IPS-20b (cell line): ENCODE results near the gene CAAP1.
A peak's percentile ranks its signal among the peaks of the same experiment; 100 is the strongest.

Experiments used
- H3K27ac ChIP-seq: one replicate; pipeline ENCODE4 v1.5.1; 2013; ENCODE audit warnings: low read length
- H3K27me3 ChIP-seq: 2 replicates; pipeline ENCODE4 v1.6.1; 2013; ENCODE audit warnings: mild to moderate bottlenecking, low read length, inconsistent platforms; ENCODE audit not compliant: insufficient read depth
- H3K36me3 ChIP-seq: 2 replicates; pipeline ENCODE4 v1.6.1; 2013; ENCODE audit warnings: low read depth, mild to moderate bottlenecking, inconsistent platforms, low read length, moderate library complexity; ENCODE audit not compliant: insufficient read depth
- H3K4me1 ChIP-seq: 2 replicates; pipeline ENCODE4 v1.6.1; 2013; ENCODE audit warnings: mild to moderate bottlenecking, control low read depth, inconsistent platforms, low read length, moderate library complexity; ENCODE audit not compliant: insufficient read depth
- H3K4me3 ChIP-seq: 2 replicates; pipeline ENCODE4 v1.5.1; 2013; ENCODE audit warnings: mild to moderate bottlenecking, low read length, inconsistent platforms
- H3K9ac ChIP-seq: 2 replicates; pipeline ENCODE4 v1.6.1; 2013; ENCODE audit warnings: low read depth, mild to moderate bottlenecking, inconsistent platforms, low read length, moderate library complexity
- H3K9me3 ChIP-seq: 2 replicates; pipeline ENCODE4 v1.6.1; 2013; ENCODE audit warnings: mild to moderate bottlenecking, low read depth, low read length, inconsistent platforms; ENCODE audit not compliant: insufficient read depth

The CAAP1 gene

GRCh38 chr9:26892251-26893029 is at the start of gene CAAP1:
Gene CAAP1 (minus strand): TSS chr9:26892802. CDS start chr9:26892715, 87 bp downstream.
- peak within 1 kb of the TSS; percentile 93 for H3K4me3 ChIP-seq
- no peaks in the 10 kb centered on the region for H3K27me3 ChIP-seq
- peaks cover 9% of the 10 kb centered on the region; the same call in 1 of the 2 replicates for H3K4me1 ChIP-seq
- peak within 1 kb of the TSS; percentile 98 for H3K9ac ChIP-seq
- no peaks in the 10 kb centered on the region for H3K9me3 ChIP-seq
- peak within 1 kb of the TSS; percentile 98 for H3K27ac ChIP-seq
- H3K36me3 ChIP-seq = no peaks in the 10 kb centered on the region

DNA sequence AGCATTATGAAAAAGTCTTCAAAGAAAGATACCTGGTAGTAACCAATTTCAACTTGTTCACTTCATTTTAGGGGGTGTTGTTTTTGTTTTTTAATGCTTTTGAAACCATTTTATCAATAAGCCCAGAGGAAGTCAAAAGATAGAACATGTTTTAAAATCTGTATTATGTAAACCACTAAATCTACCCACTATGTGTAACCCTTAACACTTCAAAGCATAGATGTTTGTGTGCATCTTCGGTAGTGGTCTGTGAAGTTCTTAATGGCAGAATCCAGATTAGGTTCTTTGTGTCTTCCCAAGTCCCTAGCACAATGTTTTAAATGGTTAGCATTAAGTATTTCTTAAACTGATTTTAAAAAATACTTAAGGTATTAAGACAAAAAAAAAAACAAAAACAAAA is 48.2 kb upstream of the CAAP1 start:
- H3K9ac ChIP-seq = no peak overlapping the region
- H3K4me3 ChIP-seq = no peak overlapping the region
- peaks cover 15% of the 10 kb centered on the region; the same call in 1 of the 2 replicates for H3K4me1 ChIP-seq
- H3K9me3 ChIP-seq = no peaks in the 10 kb centered on the region
- 0 out of 2 replicates have a peak, but pooled peaks cover 5% of the 10 kb centered on the region for H3K36me3 ChIP-seq
- no peak overlapping the region for H3K27ac ChIP-seq
- H3K27me3 ChIP-seq = no peaks in the 10 kb centered on the region

DNA sequence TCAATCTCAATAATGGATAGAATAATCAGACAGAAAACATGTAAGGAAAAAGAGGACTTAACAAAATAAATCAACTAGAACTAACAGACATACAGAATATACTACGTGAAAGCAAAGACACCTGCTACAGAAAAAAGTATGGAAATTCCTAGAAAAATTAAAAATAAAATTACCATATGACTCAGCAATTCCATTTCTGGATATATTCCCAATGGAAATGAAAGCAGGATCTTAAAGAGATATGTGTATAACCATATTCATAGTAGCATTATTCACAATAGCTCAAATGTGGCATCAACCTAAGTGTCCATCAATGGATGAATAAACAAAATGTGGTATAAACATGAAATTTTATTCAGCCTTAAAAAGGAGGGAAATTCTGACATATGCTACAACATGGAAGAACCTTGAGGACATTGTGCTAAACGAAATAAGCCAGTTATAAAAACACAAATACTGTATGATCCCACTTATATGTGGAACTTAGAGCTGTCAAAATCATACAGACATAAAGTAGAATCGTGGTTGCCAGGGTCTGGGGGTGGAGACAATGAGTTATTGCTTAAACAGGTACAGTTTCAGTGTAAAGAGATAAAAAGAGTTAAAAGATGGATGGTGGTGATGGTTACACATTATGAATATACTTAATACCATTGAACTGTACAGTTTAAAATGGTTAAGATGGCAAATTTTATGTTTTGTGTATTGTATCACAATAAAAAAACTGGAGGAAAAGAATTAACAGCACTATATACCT is 47.5 kb upstream of the CAAP1 start:
- Histone ChIP-seq H3K4me3 (no peak overlapping the region), H3K9me3 (no peaks in the 10 kb centered on the region), H3K27ac (no peak overlapping the region), H3K9ac (no peak overlapping the region), H3K27me3 (no peaks in the 10 kb centered on the region), H3K4me1 (peaks cover 8% of the 10 kb centered on the region; the same call in 1 of the 2 replicates), H3K36me3 (0 out of 2 replicates have a peak, but pooled peaks cover 5% of the 10 kb centered on the region)

- Histone ChIP-seq H3K36me3 (peaks cover 8% of the 10 kb centered on the region), H3K4me1 (peaks cover 7% of the 10 kb centered on the region; the same call in 1 of the 2 replicates), H3K27me3 (no peaks in the 10 kb centered on the region), H3K27ac (no peak overlapping the region), H3K9me3 (no peaks in the 10 kb centered on the region), H3K4me3 (no peak overlapping the region), H3K9ac (no peak overlapping the region)
Observed at GRCh38 chr9:26937816-26938371, 45.3 kb upstream of the CAAP1 start.

DNA sequence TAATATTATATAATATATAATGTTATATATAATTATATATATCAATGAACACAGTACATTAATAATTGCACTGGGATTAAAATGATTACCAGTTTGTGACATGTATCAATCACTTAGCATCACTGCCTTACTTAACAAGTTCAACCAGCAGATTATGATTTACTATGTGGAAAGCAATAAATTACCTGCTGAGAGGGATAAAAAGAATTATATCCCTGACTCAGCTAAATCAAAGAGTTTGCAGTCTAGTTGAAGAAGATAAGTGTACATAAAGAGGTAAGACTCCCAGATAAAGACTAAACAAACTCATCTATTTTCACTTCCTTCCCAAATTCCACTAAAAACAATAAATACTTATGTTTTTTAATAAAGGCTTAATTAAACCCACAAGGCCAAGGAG is 43.2 kb upstream of the CAAP1 start:
- H3K9ac ChIP-seq = no peak overlapping the region
- no peaks in the 10 kb centered on the region for H3K9me3 ChIP-seq
- H3K4me3 ChIP-seq = no peak overlapping the region
- peaks cover 7% of the 10 kb centered on the region; the same call in 1 of the 2 replicates for H3K4me1 ChIP-seq
- H3K36me3 ChIP-seq = peaks cover 21% of the 10 kb centered on the region
- H3K27me3 ChIP-seq = no peaks in the 10 kb centered on the region
- peak overlapping the region; percentile 48 for H3K27ac ChIP-seq

DNA sequence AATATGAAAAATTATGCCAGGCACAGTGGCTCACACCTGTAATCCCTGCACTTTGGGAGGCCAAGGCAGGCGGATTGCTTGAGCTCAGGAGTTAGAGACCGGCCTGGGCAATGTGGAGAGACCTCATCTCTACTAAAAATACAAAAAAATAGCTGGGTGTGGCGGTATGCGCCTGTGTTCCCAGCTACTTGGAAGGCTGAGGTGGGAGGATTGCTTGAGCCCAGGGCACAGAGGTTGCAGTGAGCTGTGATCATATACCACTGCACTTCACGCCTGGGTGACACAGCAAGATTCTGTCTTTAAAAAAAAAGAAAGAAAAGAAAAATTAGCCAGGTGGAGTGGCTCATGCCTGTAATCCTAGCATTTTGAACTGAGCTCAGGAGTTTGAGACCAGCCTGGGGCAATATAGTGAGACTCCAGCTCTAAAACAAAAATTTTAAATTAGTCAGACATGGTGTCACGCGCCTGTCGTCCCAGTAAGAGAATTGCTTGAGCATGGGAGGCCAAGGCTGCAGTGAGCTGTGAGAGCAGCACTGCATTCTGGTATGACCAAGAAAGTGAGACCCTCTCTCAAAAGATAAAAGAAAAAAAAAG is 36.4 kb upstream of the CAAP1 start:
- H3K9me3 ChIP-seq = no peaks in the 10 kb centered on the region
- H3K36me3 ChIP-seq = peaks cover 71% of the 10 kb centered on the region

DNA sequence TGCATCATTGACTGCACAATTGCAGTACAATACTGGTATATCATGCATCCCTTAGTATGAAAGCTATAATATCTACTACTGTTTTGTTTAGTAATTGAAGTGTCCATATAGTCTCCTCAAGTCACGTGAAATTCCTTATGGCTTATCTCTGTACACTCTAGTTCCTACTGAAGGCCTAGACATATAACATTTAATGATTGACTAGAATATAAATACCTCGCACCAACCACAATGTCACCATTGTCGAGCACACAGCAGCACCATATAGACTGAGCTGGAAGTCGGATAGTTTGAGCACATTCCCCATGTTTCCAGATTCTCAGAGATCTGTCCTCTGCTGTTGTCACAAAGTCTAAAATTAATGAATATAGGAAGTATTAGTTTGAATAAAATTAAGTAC is 33.0 kb upstream of the CAAP1 start:
- H3K9ac ChIP-seq = no peak overlapping the region
- no peaks in the 10 kb centered on the region for H3K4me1 ChIP-seq
- no peak overlapping the region for H3K27ac ChIP-seq
- H3K36me3 ChIP-seq = peaks cover 86% of the 10 kb centered on the region
- no peaks in the 10 kb centered on the region for H3K9me3 ChIP-seq
- H3K27me3 ChIP-seq = no peaks in the 10 kb centered on the region
- H3K4me3 ChIP-seq = no peak overlapping the region

More for the DNA sequence above, 36.4 kb upstream of the CAAP1 start:
- H3K27me3 ChIP-seq = no peaks in the 10 kb centered on the region
- H3K4me1 ChIP-seq = no peaks in the 10 kb centered on the region
- no peak overlapping the region for H3K4me3 ChIP-seq
- H3K27ac ChIP-seq = no peak overlapping the region
- no peak overlapping the region for H3K9ac ChIP-seq

GRCh38 chr9:26919698-26920097 is 27.1 kb upstream of the CAAP1 start:
- Histone ChIP-seq H3K4me3 (no peak overlapping the region), H3K27me3 (no peaks in the 10 kb centered on the region), H3K9me3 (no peaks in the 10 kb centered on the region), H3K36me3 (peaks cover 94% of the 10 kb centered on the region), H3K27ac (no peak overlapping the region), H3K9ac (no peak overlapping the region), H3K4me1 (no peaks in the 10 kb centered on the region)

DNA sequence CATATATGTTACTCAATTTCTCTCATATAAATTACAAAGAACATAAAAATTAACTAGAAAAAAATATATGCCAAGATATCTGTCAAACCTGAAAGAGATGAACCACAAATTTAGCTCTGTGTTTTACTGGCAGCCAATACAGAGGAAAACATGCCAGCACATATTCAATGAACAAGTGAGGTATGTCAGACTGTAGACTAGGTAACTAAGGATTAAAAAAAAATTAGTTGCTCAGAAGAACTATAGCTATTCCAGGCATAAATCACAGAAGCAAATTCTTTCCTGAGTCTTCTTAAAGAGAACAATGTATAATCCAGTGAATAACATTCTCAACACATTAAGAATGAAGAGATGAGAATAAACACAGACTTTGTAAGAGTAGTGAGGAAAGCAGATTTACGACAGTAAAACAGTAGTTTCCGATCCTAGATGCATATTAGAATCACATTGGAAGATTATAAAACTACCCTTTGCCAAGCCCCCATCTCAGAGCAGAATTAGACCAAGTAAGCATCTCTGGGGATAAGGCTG is 20.6 kb upstream of the CAAP1 start:
- no peak overlapping the region for H3K4me3 ChIP-seq
- H3K9ac ChIP-seq = no peak overlapping the region
- H3K9me3 ChIP-seq = no peaks in the 10 kb centered on the region
- H3K4me1 ChIP-seq = no peaks in the 10 kb centered on the region
- H3K27me3 ChIP-seq = no peaks in the 10 kb centered on the region
- no peak overlapping the region for H3K27ac ChIP-seq
- peaks cover 68% of the 10 kb centered on the region for H3K36me3 ChIP-seq

DNA sequence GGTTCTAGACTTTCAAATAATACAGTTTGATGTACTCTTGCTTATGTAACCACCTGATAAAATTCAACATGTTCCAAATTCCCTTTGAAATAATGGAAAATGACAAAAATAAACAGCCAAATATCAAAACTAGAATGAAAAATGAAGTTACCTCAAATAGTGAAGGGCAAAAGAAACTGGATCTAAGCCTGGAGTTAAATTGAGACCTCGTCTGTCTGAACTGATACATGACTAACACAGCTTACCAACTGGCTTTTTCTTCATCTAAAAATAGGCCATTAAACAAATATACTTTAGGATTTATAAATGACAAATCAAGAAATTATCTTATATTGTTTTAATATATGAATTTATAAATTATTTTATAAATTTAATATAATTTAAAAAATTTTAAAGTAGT is 12.1 kb upstream of the CAAP1 start:
- no peak overlapping the region for H3K4me3 ChIP-seq
- no peaks in the 10 kb centered on the region for H3K27me3 ChIP-seq
- H3K36me3 ChIP-seq = peaks cover 56% of the 10 kb centered on the region

GRCh38 chr9:26904070-26904469 is 11.5 kb upstream of the CAAP1 start:
- Histone ChIP-seq H3K36me3 (peaks cover 51% of the 10 kb centered on the region), H3K4me3 (no peak overlapping the region), H3K4me1 (no peaks in the 10 kb centered on the region), H3K9ac (no peak overlapping the region), H3K27me3 (no peaks in the 10 kb centered on the region), H3K27ac (no peak overlapping the region), H3K9me3 (no peaks in the 10 kb centered on the region)

More for the DNA sequence above, 12.1 kb upstream of the CAAP1 start:
- Histone ChIP-seq H3K9me3 (no peaks in the 10 kb centered on the region), H3K9ac (no peak overlapping the region), H3K4me1 (no peaks in the 10 kb centered on the region), H3K27ac (no peak overlapping the region)
